Measurements from ENCODE around the gene RABGGTA. TPM values are rescaled to one million over a fixed set of nuclear protein-coding genes. Genes with fewer than 3 reads are reported as not detected.
A peak's percentile ranks its signal among the peaks of the same experiment; 100 is the strongest.

Gene RABGGTA
- total and polyA plus RNA-seq, 10 of the 15 experiments (the other 5 are each of a cell fraction or from before 2014, with no cell fraction given), result 19.1 to 75.6 (median 46.9) TPM

- TF ChIP-seq RELB (IDR thresholded peaks at IDR 0.05; ENCODE audit: low read depth) (no peak), ZNF622 (IDR thresholded peaks at IDR 0.05) (no peak), POLR2AphosphoS5 (IDR thresholded peaks at IDR 0.05; ENCODE audit: low read length) (no peak), ATF3 (IDR thresholded peaks at IDR 0.05; ENCODE audit: borderline replicate concordance, extremely low read depth, low read depth, low read length) (no peak), MEF2B (IDR thresholded peaks at IDR 0.05; ENCODE audit: partially characterized antibody, poor library complexity, severe bottlenecking) (no peak), IKZF1 (conservative IDR thresholded peaks at IDR 0.05) (no peak), MYC (IDR thresholded peaks at IDR 0.05; ENCODE audit: insufficient read depth, insufficient read length, insufficient replicate concordance, low read length, severe bottlenecking) (no peak), FOXM1 (IDR thresholded peaks at IDR 0.05; ENCODE audit: low read depth, low read length) (no peak), RAD51 (IDR thresholded peaks at IDR 0.05) (0 out of 2 replicates have a peak, but pooled peaks have one; percentile 13), CHD2 (IDR thresholded peaks at IDR 0.05; ENCODE audit: borderline replicate concordance, low read depth, low read length) (no peak)
- TF ChIP-seq, protein P1, sequence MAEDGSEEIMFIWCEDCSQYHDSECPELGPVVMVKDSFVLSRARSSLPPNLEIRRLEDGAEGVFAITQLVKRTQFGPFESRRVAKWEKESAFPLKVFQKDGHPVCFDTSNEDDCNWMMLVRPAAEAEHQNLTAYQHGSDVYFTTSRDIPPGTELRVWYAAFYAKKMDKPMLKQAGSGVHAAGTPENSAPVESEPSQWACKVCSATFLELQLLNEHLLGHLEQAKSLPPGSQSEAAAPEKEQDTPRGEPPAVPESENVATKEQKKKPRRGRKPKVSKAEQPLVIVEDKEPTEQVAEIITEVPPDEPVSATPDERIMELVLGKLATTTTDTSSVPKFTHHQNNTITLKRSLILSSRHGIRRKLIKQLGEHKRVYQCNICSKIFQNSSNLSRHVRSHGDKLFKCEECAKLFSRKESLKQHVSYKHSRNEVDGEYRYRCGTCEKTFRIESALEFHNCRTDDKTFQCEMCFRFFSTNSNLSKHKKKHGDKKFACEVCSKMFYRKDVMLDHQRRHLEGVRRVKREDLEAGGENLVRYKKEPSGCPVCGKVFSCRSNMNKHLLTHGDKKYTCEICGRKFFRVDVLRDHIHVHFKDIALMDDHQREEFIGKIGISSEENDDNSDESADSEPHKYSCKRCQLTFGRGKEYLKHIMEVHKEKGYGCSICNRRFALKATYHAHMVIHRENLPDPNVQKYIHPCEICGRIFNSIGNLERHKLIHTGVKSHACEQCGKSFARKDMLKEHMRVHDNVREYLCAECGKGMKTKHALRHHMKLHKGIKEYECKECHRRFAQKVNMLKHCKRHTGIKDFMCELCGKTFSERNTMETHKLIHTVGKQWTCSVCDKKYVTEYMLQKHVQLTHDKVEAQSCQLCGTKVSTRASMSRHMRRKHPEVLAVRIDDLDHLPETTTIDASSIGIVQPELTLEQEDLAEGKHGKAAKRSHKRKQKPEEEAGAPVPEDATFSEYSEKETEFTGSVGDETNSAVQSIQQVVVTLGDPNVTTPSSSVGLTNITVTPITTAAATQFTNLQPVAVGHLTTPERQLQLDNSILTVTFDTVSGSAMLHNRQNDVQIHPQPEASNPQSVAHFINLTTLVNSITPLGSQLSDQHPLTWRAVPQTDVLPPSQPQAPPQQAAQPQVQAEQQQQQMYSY (CRISPR knock-in tag; IDR thresholded peaks at IDR 0.05), result no peak
Observed at GRCh38 chr14:24241829-24242443, 29.5 kb downstream of the RABGGTA start (continued).

Data from GM12878 (cell line).